ENCODE results near the gene CYFIP1.
"Not testable (repeated sequence)": the region's sequence is repeated elsewhere in the genome, so short reads cannot be mapped to it uniquely, and the experiment has no call there.

Gene CYFIP1

GRCh38 chr15:22980189-22981050 is at the start of gene CYFIP1:
TSS of gene CYFIP1 (minus strand) at chr15:22980368. CDS start at chr15:22947285, 33,083 bp downstream.
- in situ Hi-C loops (cut with MboI; ENCODE audit: low sequenced_read_pairs): no loop called here

DNA sequence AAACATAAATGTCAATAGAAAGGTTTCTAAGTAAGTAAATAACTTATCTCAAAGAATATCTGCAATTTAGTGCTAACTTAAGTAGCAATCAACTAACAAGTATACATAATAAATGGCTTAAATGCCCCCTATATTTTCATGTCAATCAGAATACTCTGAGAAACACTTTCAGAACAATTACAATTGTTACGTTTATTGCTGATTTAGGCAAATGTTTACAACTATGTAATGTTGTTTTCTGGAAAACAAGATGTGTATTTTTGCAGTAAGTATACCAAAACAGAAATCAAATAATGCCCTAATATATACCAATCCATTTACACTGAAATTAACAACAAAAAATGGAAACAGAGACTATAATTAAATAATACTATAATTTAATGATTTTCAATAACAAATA is 46.0 kb upstream of the CYFIP1 start:
- in situ Hi-C loops (cut with MboI; ENCODE audit: low sequenced_read_pairs): no loop called here

- in situ Hi-C loops (cut with MboI; ENCODE audit: low sequenced_read_pairs): loop anchor here (25.0 kb wide), 1 partner anchor 110 kb away; no protein-coding TSS in a partner anchor
Observed at GRCh38 chr15:23022156-23022555, 42.0 kb upstream of the CYFIP1 start.

DNA sequence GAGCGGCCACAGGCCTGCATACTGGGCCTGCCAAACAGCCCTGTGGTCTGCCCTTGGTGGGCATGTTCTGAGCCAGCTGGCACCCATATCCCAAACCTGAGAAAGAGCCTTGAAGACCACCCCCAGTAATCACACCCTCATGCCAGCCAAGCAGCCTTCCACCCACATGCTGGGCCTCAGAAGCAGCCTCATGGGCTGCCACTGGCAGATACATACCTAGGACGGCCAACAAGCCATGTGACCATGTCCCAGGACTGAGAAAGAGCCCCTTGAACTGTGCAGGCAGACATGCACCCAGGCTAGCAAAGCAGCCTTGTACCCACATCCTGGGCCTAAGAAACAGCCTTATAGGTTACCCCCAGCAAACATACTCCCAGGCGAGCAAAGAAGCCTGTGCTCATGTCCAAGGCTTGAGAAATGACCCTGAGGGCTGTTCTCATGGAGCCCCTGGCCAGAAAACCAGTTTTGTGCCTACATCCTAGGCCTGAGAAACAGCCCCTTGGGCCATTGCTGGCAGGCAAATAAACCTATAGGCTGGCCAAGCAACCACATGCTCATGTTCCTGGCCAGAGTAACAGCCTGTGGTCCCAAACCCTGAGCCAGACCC is 34.3 kb upstream of the CYFIP1 start:
- in situ Hi-C loops (cut with MboI; ENCODE audit: low sequenced_read_pairs): loop anchor here (25.0 kb wide), 1 partner anchor 102 kb away; no protein-coding TSS in a partner anchor

DNA sequence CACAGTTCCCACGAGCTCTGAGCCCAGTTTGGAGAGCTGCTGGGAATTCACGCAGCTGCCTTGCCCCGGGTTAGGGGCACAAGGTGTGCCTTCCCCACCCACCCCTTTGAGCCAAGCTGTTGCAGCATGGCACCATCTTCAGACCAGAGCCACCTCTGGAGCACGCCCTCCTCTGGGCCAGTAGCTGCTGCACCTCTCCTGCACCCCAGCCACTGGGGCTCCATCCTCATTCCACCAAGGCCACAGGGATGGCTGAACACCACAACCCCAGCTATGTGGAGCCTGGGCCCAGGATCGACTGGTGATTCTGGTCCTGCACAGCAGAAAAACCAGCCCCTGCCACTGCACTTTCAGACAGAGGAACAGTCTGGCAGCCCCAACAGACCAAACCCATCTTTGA is 33.5 kb upstream of the CYFIP1 start:
- in situ Hi-C loops (cut with MboI; ENCODE audit: low sequenced_read_pairs): loop anchor here (25.0 kb wide), 1 partner anchor 101 kb away; no protein-coding TSS in a partner anchor

DNA sequence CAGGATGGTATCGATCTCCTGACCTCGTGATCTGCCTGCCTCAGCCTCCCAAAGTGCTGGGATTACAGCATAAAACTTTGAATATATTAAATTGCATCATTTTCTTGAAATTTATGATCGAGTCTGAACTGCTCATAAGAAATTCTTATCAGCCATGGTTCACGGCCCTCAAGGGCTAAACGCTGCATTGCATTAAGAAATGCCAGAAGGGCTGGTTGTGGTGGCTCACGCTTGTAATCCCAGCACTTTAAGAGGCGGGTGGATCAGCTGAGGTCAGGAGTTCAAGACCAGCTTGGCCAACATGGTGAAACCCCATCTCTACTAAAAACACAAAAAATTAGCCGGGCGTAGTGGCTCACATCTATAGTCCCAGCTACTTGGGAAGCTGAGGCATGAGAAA is 32.4 kb upstream of the CYFIP1 start:
- in situ Hi-C loops (cut with MboI; ENCODE audit: low sequenced_read_pairs): loop anchor here (25.0 kb wide), 1 partner anchor 100 kb away; no protein-coding TSS in a partner anchor

DNA sequence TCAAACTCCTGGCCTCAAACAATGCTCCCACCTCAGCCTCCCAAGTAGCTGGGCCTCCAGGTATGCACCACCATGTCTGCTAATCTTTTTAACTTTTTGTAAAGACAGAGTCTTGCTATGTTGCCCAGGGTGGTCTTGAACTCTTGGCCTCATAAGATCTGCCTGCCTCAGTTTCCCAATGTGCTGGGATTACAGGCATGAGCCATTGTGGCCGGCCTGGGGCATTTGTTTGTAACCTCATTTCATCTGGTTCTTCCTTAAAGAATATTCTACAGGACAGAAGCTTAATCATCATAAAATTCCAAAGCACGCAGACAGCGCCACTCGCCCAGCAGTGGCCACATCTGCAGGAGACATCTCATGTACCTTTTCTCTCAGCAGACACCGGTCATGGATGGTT is 23.6 kb upstream of the CYFIP1 start:
- in situ Hi-C loops (cut with MboI; ENCODE audit: low sequenced_read_pairs): loop anchor here (25.0 kb wide), 1 partner anchor 91 kb away; no protein-coding TSS in a partner anchor

DNA sequence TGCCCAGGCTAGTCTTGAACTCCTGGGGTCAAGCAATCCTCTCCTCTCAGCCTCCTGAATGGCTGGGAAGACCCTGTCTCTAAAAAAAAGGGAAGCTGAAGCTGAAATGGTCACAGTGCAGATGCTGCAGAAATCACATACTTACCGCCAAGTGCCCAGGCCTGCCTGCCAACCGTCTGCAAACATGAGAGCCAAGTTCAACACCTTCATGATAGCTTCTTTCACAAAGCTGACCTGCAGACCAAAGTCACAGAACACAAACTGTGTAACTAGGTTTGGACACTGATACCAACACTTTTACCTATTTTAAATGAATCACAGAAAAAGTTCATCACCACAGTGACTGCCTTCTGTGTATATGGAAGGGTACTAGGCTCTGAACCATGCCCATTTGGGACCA is 22.8 kb upstream of the CYFIP1 start:
- in situ Hi-C loops (cut with MboI; ENCODE audit: low sequenced_read_pairs): loop anchor here (25.0 kb wide), 1 partner anchor 91 kb away; no protein-coding TSS in a partner anchor

- in situ Hi-C loops (cut with MboI; ENCODE audit: low sequenced_read_pairs): no loop called here
Observed at GRCh38 chr15:22995795-22996194, 15.6 kb upstream of the CYFIP1 start.

GRCh38 chr15:22992024-22992326 is 11.8 kb upstream of the CYFIP1 start:
- in situ Hi-C loops (cut with MboI; ENCODE audit: low sequenced_read_pairs): no loop called here

GRCh38 chr15:22989576-22990477 is 9.7 kb upstream of the CYFIP1 start:
- in situ Hi-C loops (cut with MboI; ENCODE audit: low sequenced_read_pairs): no loop called here

- in situ Hi-C loops (cut with MboI; ENCODE audit: low sequenced_read_pairs): no loop called here
Observed at GRCh38 chr15:22988811-22989210, 8.6 kb upstream of the CYFIP1 start.

- in situ Hi-C loops (cut with MboI; ENCODE audit: low sequenced_read_pairs): not testable (repeated sequence)
Observed at GRCh38 chr15:22981931-22982330, 1.8 kb upstream of the CYFIP1 start.

DNA sequence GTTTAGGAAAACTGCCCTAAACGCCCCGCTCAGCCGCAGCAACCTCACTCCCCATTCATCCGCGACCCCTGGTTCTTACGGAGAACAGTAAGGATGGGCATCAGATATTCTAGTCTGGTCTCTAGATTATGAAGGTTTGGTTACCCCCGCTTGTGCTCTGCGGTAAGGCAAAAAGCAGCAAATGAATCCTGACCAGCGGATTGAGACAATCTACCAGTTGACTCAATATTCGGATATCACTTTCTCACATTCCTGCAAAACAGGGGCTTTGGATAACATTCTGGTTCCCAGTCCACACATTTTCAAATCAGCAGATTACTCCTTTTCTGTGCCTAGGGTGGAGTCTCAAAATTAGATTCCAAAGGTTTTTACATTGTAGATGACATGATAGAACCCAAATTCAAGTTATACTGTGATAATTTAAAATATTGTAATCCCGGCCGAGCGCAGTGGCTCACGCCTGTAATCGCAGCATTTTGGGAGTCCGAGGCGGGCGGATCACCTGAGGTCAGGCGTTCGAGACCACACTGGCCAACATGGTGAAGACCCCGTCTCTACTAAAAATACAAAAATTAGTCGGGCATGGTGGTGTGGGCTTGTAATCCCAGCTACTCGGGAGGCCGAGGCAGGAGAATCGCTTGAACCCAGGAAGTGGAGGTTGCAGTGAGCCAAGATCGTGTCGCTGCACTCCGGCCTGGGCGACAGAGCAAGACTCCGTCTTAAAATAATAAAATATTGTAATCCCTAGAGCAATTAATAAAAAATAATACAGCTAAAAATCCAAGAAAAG is 1.1 kb upstream of the CYFIP1 start:
- in situ Hi-C loops (cut with MboI; ENCODE audit: low sequenced_read_pairs): no loop called here

- in situ Hi-C loops (cut with MboI; ENCODE audit: low sequenced_read_pairs): no loop called here
Observed at GRCh38 chr15:22979238-22980188, 655 bp downstream of the CYFIP1 start.

GRCh38 chr15:22978691-22979237 is 1.4 kb downstream of the CYFIP1 start:
- in situ Hi-C loops (cut with MboI; ENCODE audit: low sequenced_read_pairs): no loop called here

DNA sequence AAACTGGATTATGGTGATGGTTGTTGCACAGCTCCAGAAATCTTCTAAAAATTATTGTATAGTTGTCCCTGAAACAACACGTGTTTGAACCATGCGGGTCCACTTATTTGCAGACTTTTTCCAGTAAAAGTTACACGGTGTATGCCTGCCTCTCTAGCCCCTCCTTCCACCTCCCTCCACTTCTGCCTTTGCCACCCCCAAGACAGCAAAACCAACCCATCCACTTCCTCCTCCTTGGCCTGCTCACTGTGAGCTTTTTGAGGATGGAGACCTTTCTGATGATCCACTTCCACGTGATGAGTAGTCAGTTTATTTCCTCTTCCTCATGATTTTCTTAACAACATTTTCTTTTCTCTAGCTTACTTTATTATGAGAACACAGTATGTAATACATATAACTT is 5.4 kb downstream of the CYFIP1 start:
- in situ Hi-C loops (cut with MboI; ENCODE audit: low sequenced_read_pairs): no loop called here

DNA sequence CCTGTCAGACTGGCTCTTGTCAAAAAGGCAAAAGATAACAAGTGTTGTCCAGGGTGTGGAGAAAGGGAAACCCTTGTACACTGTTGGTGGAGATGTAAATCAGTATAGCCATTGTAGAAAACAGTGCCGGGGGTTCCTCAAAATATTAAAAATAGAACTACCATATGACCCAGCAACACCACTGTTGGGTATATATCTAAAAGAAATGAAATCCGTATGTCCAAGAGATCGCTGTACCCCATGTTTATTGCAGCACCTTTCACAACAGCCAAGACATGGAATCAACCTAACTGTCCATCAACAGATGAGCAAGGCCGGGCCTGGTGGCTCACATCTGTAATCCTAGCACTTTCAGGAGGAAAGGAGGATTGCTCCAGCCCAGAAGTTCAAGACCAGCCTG is 6.2 kb downstream of the CYFIP1 start:
- in situ Hi-C loops (cut with MboI; ENCODE audit: low sequenced_read_pairs): no loop called here

DNA sequence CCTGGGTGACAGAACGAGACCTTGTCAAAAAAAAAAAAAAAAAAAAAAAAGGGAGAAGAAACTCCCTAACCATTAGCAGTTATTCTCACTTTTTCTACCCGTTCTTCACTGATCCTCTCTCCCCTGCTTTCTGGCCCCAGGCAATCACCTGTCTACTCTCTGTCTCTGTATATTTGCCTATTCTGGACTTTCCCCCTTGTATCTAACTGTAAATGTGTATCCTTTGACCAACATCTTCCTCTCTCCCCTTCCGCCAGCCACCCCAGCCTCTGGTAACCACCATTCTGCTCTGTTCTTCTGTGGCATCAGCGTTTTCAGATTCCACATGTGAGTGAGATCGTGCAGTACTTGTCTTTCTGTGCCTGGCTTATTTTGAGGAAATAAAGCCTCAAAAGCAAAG is 6.9 kb downstream of the CYFIP1 start:
- in situ Hi-C loops (cut with MboI; ENCODE audit: low sequenced_read_pairs): no loop called here

Measured in HL-60/S4 treated with phorbol 12-myristate 13-acetate at 8.2 ng/mL for 4 days and 3 days (cell line).